ENCODE data around the gene METTL27.

DNA sequence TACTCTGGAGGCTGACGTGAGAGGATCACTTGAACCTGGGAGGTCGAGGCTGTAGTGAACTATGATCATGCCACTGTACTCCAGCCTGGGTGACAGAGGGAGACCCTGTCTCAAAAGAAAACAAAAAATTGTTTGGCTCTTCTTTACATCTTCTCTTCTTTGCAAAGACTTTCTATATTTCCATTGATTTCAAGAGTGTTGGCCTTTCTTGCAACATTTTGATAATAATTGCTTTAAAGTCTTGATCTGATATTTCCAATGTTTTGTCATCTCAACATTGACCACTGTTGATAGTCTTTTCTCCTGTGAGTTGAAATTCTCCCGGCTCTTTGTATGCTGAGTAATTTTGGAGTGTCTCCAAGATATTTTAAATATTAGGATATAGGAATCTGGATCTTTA is 29.3 kb downstream of the METTL27 start:
- TF ChIP-seq, protein P1, sequence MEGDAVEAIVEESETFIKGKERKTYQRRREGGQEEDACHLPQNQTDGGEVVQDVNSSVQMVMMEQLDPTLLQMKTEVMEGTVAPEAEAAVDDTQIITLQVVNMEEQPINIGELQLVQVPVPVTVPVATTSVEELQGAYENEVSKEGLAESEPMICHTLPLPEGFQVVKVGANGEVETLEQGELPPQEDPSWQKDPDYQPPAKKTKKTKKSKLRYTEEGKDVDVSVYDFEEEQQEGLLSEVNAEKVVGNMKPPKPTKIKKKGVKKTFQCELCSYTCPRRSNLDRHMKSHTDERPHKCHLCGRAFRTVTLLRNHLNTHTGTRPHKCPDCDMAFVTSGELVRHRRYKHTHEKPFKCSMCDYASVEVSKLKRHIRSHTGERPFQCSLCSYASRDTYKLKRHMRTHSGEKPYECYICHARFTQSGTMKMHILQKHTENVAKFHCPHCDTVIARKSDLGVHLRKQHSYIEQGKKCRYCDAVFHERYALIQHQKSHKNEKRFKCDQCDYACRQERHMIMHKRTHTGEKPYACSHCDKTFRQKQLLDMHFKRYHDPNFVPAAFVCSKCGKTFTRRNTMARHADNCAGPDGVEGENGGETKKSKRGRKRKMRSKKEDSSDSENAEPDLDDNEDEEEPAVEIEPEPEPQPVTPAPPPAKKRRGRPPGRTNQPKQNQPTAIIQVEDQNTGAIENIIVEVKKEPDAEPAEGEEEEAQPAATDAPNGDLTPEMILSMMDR (tag by site-specific recombination; IDR thresholded peaks at IDR 0.05): no peak
- TF ChIP-seq HOXD13 (CRISPR knock-in tag; IDR thresholded peaks at IDR 0.05; ENCODE audit: borderline replicate concordance): no peak
- TF ChIP-seq ZNF571 (tag by site-specific recombination; IDR thresholded peaks at IDR 0.05): no peak
- no peak for TF ChIP-seq ZNF426 (tag by site-specific recombination; IDR thresholded peaks at IDR 0.05)
- TF ChIP-seq, protein P2, sequence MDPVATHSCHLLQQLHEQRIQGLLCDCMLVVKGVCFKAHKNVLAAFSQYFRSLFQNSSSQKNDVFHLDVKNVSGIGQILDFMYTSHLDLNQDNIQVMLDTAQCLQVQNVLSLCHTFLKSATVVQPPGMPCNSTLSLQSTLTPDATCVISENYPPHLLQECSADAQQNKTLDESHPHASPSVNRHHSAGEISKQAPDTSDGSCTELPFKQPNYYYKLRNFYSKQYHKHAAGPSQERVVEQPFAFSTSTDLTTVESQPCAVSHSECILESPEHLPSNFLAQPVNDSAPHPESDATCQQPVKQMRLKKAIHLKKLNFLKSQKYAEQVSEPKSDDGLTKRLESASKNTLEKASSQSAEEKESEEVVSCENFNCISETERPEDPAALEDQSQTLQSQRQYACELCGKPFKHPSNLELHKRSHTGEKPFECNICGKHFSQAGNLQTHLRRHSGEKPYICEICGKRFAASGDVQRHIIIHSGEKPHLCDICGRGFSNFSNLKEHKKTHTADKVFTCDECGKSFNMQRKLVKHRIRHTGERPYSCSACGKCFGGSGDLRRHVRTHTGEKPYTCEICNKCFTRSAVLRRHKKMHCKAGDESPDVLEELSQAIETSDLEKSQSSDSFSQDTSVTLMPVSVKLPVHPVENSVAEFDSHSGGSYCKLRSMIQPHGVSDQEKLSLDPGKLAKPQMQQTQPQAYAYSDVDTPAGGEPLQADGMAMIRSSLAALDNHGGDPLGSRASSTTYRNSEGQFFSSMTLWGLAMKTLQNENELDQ (tag by site-specific recombination; IDR thresholded peaks at IDR 0.05; ENCODE audit: low read depth): no peak
